GM12878 (cell line): ENCODE measurements around the gene BORCS5.

ENCODE experiments used
- ATF3 ChIP-seq: IDR thresholded peaks from 2 replicates; pipeline ENCODE4 v1.6.1; 2011; ENCODE audit warnings: low read depth, mild to moderate bottlenecking, low read length, moderate library complexity, borderline replicate concordance; ENCODE audit errors: extremely low read depth
- CHD2 ChIP-seq: IDR thresholded peaks from 2 replicates; pipeline ENCODE4 v1.6.1; 2011; ENCODE audit warnings: low read depth, low read length, improper control_type of control experiment, borderline replicate concordance
- FOS ChIP-seq: IDR thresholded peaks from 3 replicates; pipeline ENCODE4 v1.6.1; 2011; ENCODE audit warnings: borderline replicate concordance; ENCODE audit not compliant: insufficient read length; ENCODE audit errors: extremely low read depth
- FOXM1 ChIP-seq: IDR thresholded peaks from 2 replicates; pipeline ENCODE4 v1.6.1; 2012; ENCODE audit warnings: low read depth, mild to moderate bottlenecking, inconsistent platforms, low read length, moderate library complexity
- HCFC1 ChIP-seq: fragments of 150-350 bp; IDR thresholded peaks from 2 replicates; pipeline ENCODE4 v1.6.1; 2014; ENCODE audit warnings: low read length
- POLR2AphosphoS2 ChIP-seq: IDR thresholded peaks from 2 replicates; pipeline ENCODE4 v1.6.1; 2011; ENCODE audit warnings: low read depth, mild to moderate bottlenecking, low read length, improper control_type of control experiment, moderate library complexity

DNA sequence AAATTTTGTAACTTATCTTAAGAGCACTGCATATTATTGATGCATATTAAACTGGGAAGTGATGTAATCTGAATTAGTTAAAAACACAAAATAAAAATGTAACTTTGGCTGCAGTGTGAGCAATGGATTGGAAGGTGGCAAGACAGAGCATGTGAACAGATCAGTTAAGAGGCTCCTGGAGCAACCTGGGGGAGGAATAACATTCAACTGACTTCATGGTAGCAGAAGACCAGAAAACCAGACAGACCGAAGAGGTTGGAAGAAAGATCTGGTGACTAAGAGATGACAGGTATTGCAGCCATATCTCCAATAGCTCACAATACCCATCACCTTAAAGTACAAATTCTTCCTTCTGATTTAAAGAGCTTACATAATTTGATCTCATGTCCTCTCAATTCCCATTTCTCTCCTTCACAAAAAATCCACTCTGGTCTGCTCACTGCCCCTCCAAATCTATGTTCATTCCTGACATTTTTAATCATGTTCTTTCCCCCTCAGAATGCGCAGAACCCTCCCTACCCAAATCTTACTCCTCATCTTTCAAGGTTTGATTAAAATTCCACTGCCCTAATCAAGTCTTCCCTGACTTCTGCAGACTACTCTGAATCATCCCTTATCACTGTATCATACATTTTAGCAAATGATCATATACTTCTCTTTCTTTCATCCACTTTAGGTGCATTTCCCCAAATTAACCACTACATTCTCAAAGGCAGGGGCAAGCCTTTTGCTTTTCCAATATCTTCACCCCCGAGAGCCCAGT, 154.3 kb downstream of the BORCS5 start:
- TF ChIP-seq HCFC1 (no peak), FOXM1 (no peak), CHD2 (no peak), FOS (no peak), POLR2AphosphoS2 (no peak), ATF3 (no peak)
